ENCODE data around the gene TWIST2.
A peak's percentile ranks its signal among the peaks of the same experiment; 100 is the strongest.

The TWIST2 gene

GRCh38 chr2:238847841-238848690 lies at the start of gene TWIST2:
Gene TWIST2, plus strand, starts transcription at chr2:238848085. Its CDS starts 131 bp downstream, at chr2:238848216.
- peak; percentile 73 for DNase-seq (ENCODE audit: low spot score)

GRCh38 chr2:238801791-238802190 lies 46.1 kb upstream of the TWIST2 start:
- no peak for DNase-seq (ENCODE audit: low spot score)

GRCh38 chr2:238802957-238803356 lies 44.9 kb upstream of the TWIST2 start:
- DNase-seq (ENCODE audit: low spot score): no peak

- DNase-seq (ENCODE audit: low spot score): no peak
These were observed 43.7 kb upstream of the TWIST2 start for GRCh38 chr2:238803996-238804870.

- DNase-seq (ENCODE audit: low spot score): no peak
These were observed 39.1 kb upstream of the TWIST2 start for GRCh38 chr2:238808761-238809160.

DNA sequence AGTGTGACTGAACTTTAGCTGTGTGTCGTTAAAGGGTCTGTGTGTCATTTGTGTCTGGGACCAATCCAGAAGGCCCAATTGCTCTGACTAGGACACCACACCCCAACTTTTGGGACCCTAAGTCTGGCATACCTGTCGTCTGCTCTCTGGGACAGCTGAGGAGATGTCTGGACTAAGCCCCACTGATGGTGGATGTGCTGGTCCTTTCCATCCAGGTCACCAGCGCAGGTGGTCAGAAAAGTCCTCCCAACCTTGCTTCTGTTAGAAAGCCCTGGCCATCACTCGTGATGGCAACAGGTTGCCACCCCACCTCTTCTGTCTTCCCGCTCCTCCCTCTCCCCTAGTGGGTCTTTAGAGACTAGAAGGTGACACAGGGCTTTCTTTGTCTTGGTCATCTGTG lies 37.6 kb upstream of the TWIST2 start:
- no peak for DNase-seq (ENCODE audit: low spot score)

DNA sequence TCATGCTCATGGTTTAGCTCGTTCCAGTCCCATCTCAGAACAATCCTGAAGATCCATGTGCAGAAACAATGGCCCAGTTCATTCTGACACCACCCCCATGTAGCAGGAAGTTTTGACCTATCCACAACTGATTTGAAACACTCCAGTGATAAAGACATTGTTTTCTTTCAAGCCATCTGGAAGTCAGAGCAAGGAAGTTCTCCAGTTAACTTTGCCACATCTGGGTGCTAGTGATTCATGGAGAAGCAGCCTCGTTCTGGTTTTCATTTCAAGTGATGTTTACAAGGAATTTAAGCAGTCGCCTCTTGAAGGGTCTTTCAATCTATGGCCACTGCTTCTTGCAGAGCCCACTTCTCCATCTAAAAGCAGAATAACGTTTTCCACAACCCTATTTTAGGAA lies 36.6 kb upstream of the TWIST2 start:
- no peak for DNase-seq (ENCODE audit: low spot score)

- DNase-seq (ENCODE audit: low spot score): no peak
These were observed 36.1 kb upstream of the TWIST2 start for GRCh38 chr2:238811759-238812158.

DNA sequence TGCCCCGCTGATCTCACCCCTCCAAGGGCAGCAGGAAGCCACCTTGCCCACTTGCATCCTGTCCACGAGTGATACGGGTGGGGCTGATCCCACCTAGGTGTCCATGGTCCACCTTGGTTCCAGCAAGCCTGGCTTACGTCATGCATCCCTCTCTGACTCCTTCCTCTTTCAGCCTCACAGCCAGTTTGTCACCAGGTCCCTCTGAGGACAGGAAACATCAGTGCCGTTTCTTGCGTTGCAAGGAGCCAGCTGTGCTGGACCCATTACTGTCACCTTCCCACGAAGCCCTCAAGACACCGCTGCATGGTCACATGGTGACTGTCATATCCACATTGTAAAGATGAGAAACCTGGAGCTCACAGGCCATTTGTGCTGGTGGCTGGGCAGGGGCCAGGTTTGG lies 34.8 kb upstream of the TWIST2 start:
- DNase-seq (ENCODE audit: low spot score): no peak

DNA sequence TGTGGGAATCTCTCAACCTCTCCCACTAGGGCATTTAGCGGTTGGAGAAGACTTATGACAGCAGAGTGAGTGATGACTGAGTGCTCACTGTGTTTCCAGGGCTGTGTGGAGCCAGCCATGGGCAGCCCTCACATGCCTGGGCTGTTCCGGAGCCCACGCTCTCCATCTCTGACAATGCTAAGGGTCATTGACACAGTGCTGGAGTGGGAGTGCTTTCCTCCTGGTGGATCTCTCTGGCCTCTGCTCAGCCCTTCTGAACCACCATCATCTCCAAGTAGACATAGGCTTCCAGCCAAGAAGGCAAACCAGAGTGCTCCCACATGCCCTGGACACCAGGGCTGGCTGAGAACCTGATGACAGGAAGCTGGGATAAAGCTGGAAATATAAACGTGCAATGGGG lies 33.1 kb upstream of the TWIST2 start:
- DNase-seq (ENCODE audit: low spot score): no peak

- no peak for DNase-seq (ENCODE audit: low spot score)
These were observed 31.6 kb upstream of the TWIST2 start for GRCh38 chr2:238816291-238816690.

GRCh38 chr2:238817382-238817781 lies 30.5 kb upstream of the TWIST2 start:
- no peak for DNase-seq (ENCODE audit: low spot score)

GRCh38 chr2:238817891-238818290 lies 30.0 kb upstream of the TWIST2 start:
- no peak for DNase-seq (ENCODE audit: low spot score)

DNA sequence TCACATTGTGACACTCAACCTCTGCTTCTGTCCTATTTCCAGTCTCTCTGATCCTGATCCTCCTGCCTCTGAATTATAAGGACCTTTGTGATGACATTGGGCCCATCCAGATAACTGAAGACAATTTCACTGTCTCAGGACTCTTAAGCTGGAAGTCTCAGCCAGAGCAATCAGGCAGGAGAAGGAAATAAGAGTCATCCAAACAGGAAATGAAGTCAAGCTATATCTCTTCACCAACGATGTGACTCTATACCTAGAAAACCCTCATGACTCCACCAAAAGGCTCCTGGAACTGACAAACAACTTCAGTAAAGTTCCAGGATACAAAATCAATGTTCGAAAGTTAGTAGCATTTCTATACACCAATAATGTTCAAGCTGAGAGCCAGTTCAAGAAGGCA lies 29.3 kb upstream of the TWIST2 start:
- no peak for DNase-seq (ENCODE audit: low spot score)

DNA sequence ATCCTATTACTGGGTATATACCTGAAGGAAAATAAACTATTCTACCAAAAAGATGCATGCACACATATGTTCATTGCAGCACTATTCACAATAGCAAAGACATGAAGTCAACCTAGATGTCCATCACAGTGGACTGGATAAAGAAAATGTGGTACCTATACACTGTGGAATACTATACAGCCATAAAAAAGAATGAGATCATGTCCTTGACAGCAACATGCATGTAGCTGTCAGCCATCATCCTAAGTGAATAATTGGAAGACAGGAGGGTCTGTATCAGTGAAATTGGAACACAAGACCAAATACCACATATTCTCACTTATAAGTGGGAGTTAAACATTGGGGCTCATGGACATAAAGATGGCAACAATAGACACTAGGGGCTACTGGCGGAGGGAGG lies 27.7 kb upstream of the TWIST2 start:
- DNase-seq (ENCODE audit: low spot score): no peak

DNA sequence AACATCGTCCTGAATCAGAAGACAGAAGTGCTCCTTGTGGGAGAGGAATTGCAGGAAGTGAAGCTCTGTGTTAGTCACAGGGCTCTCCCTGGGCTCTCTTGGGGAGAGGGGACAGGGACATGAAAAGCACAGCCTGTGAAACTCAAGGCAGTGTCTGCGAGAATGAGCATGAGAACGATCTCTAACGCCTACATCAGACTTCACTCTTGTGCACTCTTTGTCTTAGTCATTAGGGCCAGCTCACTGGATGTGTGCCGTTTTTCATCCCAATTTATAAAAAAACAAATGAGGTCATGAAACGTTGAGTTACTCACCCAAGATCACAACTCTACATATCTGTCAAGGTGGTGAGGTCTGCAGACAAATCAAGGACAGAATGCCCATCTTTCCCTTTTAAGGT lies 27.0 kb upstream of the TWIST2 start:
- DNase-seq (ENCODE audit: low spot score): no peak

GRCh38 chr2:238821391-238821790 lies 26.5 kb upstream of the TWIST2 start:
- DNase-seq (ENCODE audit: low spot score): no peak

GRCh38 chr2:238821944-238822670 lies 25.8 kb upstream of the TWIST2 start:
- DNase-seq (ENCODE audit: low spot score): no peak

DNA sequence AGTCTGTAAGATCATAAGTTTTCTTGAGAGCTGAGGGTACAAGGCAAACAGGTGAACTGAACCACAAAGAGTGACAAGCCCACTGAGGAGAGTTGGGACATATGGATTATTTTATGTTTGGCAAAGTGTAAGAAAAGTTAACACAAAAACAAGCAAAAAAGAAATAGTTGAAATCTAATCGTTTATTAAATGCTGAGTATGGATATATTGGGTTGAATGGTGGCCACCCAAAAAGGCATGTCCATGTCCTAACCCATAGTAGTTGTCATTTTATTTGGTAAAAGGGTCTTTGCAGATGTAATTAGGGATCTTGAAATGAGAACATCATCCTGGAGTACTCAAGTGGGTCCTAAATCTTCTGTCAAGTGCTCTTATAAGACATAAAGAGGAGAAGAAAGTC lies 24.9 kb upstream of the TWIST2 start:
- no peak for DNase-seq (ENCODE audit: low spot score)

GRCh38 chr2:238831177-238831576 lies 16.7 kb upstream of the TWIST2 start:
- DNase-seq (ENCODE audit: low spot score): no peak

DNA sequence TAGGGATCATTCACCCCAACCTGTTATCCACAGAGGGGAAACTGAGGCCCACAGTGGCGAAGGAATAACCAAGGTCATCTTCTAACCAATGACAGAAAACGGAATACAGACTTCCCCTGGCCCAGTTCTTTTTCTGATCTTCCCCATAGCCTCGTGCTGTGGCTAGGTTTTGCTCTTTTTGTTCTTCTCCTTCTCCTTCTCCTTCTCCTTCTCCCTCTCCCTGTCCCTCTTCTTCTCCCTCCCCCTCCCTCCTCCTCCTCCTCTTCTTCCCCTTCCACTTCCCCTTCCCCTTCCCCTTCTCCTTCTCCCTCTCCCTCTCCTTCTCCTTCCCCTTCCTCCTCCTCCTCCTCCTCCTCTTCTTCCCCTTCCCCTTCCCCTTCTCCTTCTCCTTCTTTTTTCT lies 12.9 kb upstream of the TWIST2 start:
- DNase-seq (ENCODE audit: low spot score): no peak

DNA sequence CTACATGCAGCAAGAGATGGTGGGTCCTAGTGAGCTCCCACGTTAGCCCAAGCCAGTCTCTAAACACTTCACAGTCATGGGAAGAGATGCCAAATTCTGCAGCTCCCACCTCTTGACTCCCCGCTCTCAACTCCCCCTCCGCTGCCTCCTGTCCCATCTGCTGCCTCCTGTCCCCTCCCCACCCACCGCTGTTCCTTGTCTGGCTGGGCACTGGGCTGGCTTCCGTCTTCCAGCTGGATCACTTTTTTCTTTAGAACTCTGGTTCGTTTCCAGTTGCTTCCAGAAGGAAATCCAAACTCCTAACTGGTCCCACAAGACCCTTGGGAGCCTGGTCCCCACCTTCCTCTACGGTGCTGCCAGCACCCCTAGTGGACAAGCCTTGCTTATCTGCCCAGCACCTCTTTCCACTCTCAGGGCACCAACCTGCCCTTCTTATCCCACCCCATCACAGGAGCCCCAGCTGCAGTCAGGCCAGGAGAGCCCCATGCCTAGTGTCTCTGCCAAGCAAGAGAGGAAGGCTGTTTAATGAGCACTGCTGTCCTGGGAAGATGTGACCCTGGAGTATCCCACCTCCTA lies 12.1 kb upstream of the TWIST2 start:
- no peak for DNase-seq (ENCODE audit: low spot score)

All from iPS-NIHi11 (cell line).